HCT116 (cell line): ENCODE measurements around the gene TRPM1.
A peak's percentile ranks its signal among the peaks of the same experiment; 100 is the strongest.

Source experiments
- CTCF ChIP-seq, 3 experiments: fragments of 200-600 bp in 1 of 3; sonication (generic) in 1 of 3; IDR thresholded peaks in 2 of 3; conservative IDR thresholded peaks in 1 of 3; 2 replicates each; pipeline ENCODE4 v1.5.1; 2012 to 2017; ENCODE audit warnings: low read depth in 2 of 3, low read length in 2 of 3, antibody characterized with exemption in 1 of 3, borderline replicate concordance in 1 of 3, control low read depth in 1 of 3, mild to moderate bottlenecking in 1 of 3, mixed read lengths in 1 of 3, mixed run types in 1 of 3, moderate library complexity in 1 of 3; ENCODE audit not compliant: insufficient read depth in 1 of 3
- MAX ChIP-seq: IDR thresholded peaks from 2 replicates; pipeline ENCODE4 v1.6.1; 2012
- POLR2A ChIP-seq: IDR thresholded peaks from 2 replicates; pipeline ENCODE4 v1.7.0; 2011; ENCODE audit warnings: borderline replicate concordance; ENCODE audit not compliant: insufficient read depth, insufficient read length; ENCODE audit errors: extremely low read depth
- POLR2AphosphoS5 ChIP-seq: IDR thresholded peaks from 2 replicates; pipeline ENCODE4 v1.6.1; 2011; ENCODE audit warnings: mild to moderate bottlenecking, low read depth, low read length, moderate library complexity
- RAD21 ChIP-seq: IDR thresholded peaks from 2 replicates; pipeline ENCODE4 v1.6.1; 2012; ENCODE audit warnings: low read depth, mild to moderate bottlenecking
- SIN3A ChIP-seq: IDR thresholded peaks from 2 replicates; pipeline ENCODE4 v1.6.1; 2012; ENCODE audit warnings: low read depth
- ZFX ChIP-seq: fragments of 450-650 bp; IDR thresholded peaks from 2 replicates; pipeline ENCODE4 v1.6.1; 2017
- ZNF274 ChIP-seq: fragments of 200-500 bp; sonication (Bioruptor generic); IDR thresholded peaks from 2 replicates; pipeline ENCODE4 v1.6.1; 2014; ENCODE audit warnings: mild to moderate bottlenecking, low read depth, low read length, inconsistent platforms

GRCh38 chr15:30990446-30991254, 110.9 kb downstream of the TRPM1 start:
- no peak for TF ChIP-seq MAX
- no peak for TF ChIP-seq POLR2A
- TF ChIP-seq CTCF (IDR thresholded peaks at IDR 0.05 in 2 of 3, conservative IDR thresholded peaks at IDR 0.05 in 1 of 3; ENCODE audit: borderline replicate concordance in 1 of 3, insufficient read depth in 1 of 3, low read depth in 2 of 3, low read length in 2 of 3) = no peak
- TF ChIP-seq ZFX = no peak
- no peak for TF ChIP-seq POLR2AphosphoS5
- peak; percentile 1; the same call in 1 of the 2 replicates for TF ChIP-seq SIN3A
- TF ChIP-seq RAD21 = no peak
- no peak for TF ChIP-seq ZNF274
